Measurements from ENCODE around the gene CPNE6. TPM values are rescaled to one million over a fixed set of nuclear protein-coding genes. Genes with fewer than 3 reads are reported as not detected.

The CPNE6 gene
- total and polyA plus RNA-seq, 2 of the 13 experiments (the other 11 are each of a cell fraction or from before 2014, with no cell fraction given) = not detected

- TF ChIP-seq KIAA2018 (CRISPR knock-in tag; IDR thresholded peaks at IDR 0.05; ENCODE audit: borderline replicate concordance) (0 out of 2 replicates have a peak, but pooled peaks have one; percentile 80), SETDB1 (CRISPR knock-in tag; IDR thresholded peaks at IDR 0.05; ENCODE audit: borderline replicate concordance) (no peak), ZMAT5 (CRISPR knock-in tag; IDR thresholded peaks at IDR 0.05; ENCODE audit: borderline replicate concordance, low read depth) (no peak), PCBP2 (optimal IDR thresholded peaks at IDR 0.05; ENCODE audit: low read depth, low read length, poor library complexity, severe bottlenecking) (no peak), PRMT3 (CRISPR knock-in tag; IDR thresholded peaks at IDR 0.05; ENCODE audit: borderline replicate concordance, low read depth) (no peak), MTF1 (CRISPR knock-in tag; IDR thresholded peaks at IDR 0.05) (no peak), KMT2A (CRISPR knock-in tag; IDR thresholded peaks at IDR 0.05) (0 out of 2 replicates have a peak, but pooled peaks have one; percentile 7), ZNF333 (CRISPR knock-in tag; IDR thresholded peaks at IDR 0.05; ENCODE audit: borderline replicate concordance) (peak; percentile 90; the same call in 1 of the 2 replicates), MTA1 (CRISPR knock-in tag; IDR thresholded peaks at IDR 0.05; ENCODE audit: borderline replicate concordance) (peak; percentile 41; the same call in 1 of the 2 replicates)
- TF ChIP-seq, protein P1, sequence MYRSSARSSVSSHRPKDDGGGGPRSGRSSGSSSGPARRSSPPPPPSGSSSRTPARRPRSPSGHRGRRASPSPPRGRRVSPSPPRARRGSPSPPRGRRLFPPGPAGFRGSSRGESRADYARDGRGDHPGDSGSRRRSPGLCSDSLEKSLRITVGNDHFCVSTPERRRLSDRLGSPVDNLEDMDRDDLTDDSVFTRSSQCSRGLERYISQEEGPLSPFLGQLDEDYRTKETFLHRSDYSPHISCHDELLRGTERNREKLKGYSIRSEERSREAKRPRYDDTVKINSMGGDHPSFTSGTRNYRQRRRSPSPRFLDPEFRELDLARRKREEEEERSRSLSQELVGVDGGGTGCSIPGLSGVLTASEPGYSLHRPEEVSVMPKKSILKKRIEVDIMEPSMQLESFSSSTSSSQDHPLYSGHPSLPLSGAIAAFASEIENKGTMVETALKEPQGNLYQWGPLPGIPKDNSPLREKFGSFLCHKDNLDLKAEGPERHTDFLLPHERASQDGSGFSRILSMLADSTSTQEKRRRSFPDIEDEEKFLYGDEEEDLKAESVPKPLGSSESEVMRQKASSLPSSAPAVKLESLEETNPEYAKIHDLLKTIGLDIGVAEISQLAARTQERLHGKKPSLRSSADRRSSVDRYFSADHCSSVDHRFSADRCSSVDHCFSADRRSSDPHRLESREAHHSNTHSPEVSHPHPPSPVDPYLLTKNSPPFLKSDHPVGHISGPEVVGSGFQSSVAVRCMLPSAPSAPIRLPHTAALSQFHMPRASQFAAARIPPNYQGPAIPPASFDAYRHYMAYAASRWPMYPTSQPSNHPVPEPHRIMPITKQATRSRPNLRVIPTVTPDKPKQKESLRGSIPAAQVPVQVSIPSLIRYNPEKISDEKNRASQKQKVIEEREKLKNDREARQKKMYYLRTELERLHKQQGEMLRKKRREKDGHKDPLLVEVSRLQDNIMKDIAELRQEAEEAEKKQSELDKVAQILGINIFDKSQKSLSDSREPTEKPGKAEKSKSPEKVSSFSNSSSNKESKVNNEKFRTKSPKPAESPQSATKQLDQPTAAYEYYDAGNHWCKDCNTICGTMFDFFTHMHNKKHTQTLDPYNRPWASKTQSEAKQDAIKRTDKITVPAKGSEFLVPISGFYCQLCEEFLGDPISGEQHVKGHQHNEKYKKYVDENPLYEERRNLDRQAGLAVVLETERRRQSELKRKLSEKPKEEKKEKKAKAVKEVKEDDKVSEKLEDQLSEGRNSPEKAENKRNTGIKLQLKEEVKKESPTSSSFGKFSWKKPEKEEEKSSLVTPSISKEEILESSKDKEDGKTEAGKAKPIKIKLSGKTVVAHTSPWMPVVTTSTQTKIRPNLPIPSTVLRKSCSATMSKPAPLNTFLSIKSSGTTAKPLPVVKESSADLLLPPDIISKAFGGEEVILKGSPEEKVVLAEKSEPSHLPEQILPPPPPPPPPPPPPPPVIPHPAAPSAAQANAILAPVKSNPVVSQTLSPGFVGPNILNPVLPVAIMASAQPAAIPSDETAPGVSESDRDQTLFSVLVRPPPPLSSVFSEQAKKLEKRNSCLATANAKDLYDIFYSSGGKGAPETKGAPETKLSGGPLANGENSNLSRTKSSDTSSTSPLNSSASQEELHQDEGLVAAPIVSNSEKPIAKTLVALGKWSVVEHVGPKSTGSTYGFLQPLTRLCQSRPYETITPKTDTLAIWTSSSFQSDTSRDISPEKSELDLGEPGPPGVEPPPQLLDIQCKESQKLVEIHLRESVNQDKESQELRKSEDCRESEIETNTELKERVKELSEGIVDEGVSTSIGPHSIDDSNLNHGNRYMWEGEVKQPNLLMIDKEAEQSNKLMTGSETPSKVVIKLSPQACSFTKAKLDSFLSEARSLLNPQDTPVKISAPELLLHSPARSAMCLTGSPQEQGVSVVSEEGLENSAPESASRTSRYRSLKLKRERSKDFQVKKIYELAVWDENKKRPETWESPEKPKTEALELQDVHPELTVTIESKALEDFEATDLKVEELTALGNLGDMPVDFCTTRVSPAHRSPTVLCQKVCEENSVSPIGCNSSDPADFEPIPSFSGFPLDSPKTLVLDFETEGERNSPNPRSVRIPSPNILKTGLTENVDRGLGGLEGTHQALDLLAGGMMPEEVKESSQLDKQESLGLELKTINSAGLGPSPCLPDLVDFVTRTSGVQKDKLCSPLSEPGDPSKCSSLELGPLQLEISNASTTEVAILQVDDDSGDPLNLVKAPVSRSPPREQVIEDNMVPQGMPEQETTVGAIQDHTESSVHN (CRISPR knock-in tag; IDR thresholded peaks at IDR 0.05) = 0 out of 2 replicates have a peak, but pooled peaks have one; percentile 58
These were observed 25.3 kb downstream of the CPNE6 start (continued) for GRCh38 chr14:24096545-24097181.

All from HepG2 (cell line).